ENCODE results near the gene SET.

SET gene

GRCh38 chr9:128683340-128684064 lies 5.5 kb upstream of the SET start:
- TF ChIP-seq CTCF (conservative IDR thresholded peaks at IDR 0.05) = no peak
- no peak for TF ChIP-seq ZFX (IDR thresholded peaks at IDR 0.05)
- peak overlapping the region; percentile 94 for H3K27ac ChIP-seq

DNA sequence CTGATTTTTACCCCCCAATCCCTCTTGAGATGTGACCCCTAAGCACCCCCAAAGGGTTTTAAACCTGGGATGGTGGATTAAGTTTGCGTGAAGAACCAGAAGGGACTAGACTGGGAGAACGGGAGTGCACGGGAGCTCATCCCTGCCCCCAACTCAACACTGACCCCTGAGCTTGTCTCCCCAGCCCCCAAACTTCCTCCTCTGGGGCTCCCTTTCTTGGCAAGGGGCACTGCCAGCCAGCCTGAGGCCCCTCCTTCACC lies 5.0 kb upstream of the SET start:
- TF ChIP-seq ZFX (IDR thresholded peaks at IDR 0.05) = no peak
- TF ChIP-seq CTCF (conservative IDR thresholded peaks at IDR 0.05) = no peak
- peak overlapping the region; percentile 94 for H3K27ac ChIP-seq

GRCh38 chr9:128684325-128685199 lies 4.5 kb upstream of the SET start:
- peak overlapping the region; percentile 94 for H3K27ac ChIP-seq
- TF ChIP-seq CTCF (conservative IDR thresholded peaks at IDR 0.05) (no peak), ZFX (IDR thresholded peaks at IDR 0.05) (0 out of 2 replicates have a peak, but pooled peaks have one; percentile 24)

DNA sequence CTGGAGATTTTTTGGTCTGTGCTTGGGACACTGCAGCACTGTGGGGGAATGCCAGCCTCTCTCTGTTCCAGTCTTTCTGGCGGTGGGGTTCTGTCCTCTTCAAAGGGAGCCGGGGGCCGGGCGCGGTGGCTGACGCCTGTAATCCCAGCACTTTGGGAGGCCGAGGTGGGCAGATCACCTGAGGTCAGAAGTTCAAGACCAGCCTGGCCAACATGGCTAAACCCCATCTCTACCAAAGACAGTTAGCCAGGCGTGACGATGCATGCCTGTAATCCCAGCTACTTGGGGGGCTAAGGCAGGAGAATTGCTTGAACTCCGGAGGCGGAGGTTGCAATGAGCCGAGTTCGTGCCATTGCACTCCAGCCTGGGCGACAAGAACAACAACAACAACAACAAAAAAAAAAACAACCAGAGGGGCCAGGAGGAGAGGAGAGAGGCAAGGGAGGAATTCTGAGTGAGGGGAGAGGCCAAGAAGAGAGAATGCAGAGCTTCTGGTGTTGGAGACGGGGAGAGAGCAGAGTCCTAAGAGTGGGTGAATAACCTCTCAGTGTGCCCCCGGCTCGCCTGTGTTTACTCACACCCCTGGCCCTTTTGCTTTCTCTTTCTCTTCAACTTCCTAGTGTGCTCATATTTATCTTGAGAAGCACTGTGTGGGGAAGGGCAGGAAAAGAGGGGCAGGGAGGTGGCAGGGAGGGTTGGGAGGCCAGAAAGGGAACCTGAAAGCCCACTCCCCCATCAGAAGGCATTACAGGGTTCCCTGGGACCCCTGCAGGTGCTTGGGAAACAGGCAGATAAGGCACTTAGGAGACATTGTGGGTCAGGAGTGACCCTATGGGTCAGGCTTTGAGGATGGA lies 3.2 kb upstream of the SET start:
- TF ChIP-seq CTCF (conservative IDR thresholded peaks at IDR 0.05) (no peak), ZFX (IDR thresholded peaks at IDR 0.05) (no peak)
- peak overlapping the region; percentile 94 for H3K27ac ChIP-seq

DNA sequence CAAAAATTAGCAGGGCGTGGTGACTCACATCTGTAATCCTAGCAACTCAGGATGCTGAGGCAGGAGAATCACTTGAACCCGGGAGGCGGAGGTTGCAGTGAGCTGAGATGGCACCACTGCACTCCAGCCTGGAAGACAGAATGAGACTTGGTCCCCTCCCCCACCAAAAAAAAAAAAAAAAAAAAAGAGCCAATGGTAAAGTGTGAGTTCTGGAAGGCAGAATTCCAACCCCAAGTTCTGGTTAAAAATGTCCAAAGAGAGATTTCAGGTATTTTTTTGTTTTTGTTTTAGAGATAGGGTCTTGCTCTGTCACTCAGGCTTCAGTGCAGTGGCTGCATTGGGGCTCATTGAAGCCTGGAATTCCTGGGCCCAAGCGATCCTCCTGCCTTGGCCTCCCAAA lies 1.6 kb upstream of the SET start:
- H3K27ac ChIP-seq = peak overlapping the region; percentile 93

GRCh38 chr9:128689293-128689774 lies 312 bp downstream of the SET start:
- peak overlapping the region; percentile 93 for H3K27ac ChIP-seq
- TF ChIP-seq CTCF (conservative IDR thresholded peaks at IDR 0.05) (no peak), ZFX (IDR thresholded peaks at IDR 0.05) (no peak)

More for the DNA sequence above, 1.6 kb upstream of the SET start:
- TF ChIP-seq ZFX (IDR thresholded peaks at IDR 0.05) (no peak), CTCF (conservative IDR thresholded peaks at IDR 0.05) (no peak)

All from C4-2B (cell line).